ENCODE data around the gene KIF1C.

KIF1C gene

DNA sequence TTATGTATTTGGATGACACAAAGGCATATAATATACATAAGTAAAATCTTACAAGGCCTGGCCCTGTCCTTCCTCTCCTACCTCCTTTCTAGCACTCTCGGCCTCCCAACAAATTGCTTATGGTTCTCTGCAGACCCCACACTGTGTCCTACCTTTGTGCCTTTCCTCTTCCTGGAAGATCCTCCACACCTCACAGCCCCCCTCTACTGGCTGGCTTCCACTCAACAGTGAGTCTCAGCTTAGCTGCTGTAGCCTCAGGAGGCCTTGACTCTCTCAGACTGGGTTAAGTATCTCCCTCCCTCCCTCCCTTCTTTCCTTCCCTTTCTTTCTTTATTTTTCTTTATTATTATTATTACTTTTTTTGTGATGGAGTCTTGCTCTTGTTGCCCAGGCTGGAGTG lies 45.8 kb downstream of the KIF1C start:
- TF ChIP-seq, protein P1, sequence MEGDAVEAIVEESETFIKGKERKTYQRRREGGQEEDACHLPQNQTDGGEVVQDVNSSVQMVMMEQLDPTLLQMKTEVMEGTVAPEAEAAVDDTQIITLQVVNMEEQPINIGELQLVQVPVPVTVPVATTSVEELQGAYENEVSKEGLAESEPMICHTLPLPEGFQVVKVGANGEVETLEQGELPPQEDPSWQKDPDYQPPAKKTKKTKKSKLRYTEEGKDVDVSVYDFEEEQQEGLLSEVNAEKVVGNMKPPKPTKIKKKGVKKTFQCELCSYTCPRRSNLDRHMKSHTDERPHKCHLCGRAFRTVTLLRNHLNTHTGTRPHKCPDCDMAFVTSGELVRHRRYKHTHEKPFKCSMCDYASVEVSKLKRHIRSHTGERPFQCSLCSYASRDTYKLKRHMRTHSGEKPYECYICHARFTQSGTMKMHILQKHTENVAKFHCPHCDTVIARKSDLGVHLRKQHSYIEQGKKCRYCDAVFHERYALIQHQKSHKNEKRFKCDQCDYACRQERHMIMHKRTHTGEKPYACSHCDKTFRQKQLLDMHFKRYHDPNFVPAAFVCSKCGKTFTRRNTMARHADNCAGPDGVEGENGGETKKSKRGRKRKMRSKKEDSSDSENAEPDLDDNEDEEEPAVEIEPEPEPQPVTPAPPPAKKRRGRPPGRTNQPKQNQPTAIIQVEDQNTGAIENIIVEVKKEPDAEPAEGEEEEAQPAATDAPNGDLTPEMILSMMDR (conservative IDR thresholded peaks at IDR 0.05; ENCODE audit: low read depth, low read length), result no peak
- DNase-seq (ENCODE audit: low read depth), result no peak
- H3K4me3 ChIP-seq (ENCODE audit: low read depth, low read length), result no peak overlapping the region

DNA sequence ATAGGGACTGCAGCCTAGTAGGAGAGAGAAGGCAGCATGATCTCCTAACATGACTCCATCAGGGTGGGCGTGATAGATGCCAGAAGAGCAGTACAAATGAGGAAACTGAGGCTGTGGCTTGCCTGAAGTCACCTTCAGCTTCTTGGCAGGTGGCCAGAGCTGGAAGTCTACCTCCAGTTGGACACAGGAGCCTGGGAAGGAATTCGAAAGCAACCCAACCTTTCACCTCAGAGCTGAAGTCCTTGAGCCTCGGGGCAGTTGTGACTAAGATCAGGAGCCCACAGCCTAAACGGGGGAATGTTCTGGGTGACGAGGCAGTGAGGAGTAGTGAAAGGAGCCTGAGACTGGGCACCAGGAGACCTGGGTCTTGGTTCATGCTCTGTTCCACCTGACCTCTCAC lies 46.9 kb downstream of the KIF1C start:
- no peak overlapping the region for H3K4me3 ChIP-seq (ENCODE audit: low read depth, low read length)
- TF ChIP-seq, protein P1 (conservative IDR thresholded peaks at IDR 0.05; ENCODE audit: low read depth, low read length), result no peak
- DNase-seq (ENCODE audit: low read depth), result no peak

DNA sequence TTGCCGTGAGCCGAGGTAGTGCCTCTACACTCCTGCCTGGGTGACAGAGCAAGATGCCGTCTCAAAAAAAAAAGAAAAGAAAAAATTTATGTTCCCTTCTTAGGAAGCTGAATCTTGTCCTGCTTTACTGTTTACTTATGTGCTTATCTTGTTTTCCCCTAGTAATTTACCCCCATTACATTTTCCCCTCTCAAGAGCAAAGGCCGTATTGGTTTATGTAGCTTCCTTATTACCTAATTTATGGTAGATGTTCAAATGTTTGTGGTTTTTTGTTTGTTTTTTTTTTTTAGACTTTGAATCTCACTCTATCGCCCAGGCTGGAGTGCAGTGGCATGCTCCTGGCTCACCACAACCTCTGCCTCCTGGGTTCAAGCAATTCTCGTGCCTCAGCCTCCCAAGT lies 47.7 kb downstream of the KIF1C start:
- TF ChIP-seq, protein P1 (conservative IDR thresholded peaks at IDR 0.05; ENCODE audit: low read depth, low read length), result no peak
- DNase-seq (ENCODE audit: low read depth), result no peak
- no peak overlapping the region for H3K4me3 ChIP-seq (ENCODE audit: low read depth, low read length)

DNA sequence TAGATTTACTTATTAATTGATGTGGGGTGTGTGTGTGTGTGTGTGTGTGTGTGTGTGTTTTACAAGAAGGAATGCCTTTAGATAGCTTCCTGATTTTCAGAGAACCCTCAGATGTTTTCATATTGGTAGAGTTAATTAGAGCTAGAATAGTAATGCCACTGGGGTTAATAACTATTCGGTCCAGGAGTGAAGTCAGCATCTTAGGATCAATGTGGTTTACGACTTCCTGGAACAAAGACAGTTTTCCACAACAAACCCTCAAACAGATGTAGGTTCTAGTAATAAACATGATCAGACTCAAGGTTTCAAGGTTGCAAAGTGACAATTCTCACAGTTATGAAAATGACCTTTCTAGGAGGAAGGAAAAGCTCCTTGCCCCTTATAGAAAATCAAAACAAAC lies 49.7 kb downstream of the KIF1C start:
- no peak overlapping the region for H3K4me3 ChIP-seq (ENCODE audit: low read depth, low read length)
- no peak for DNase-seq (ENCODE audit: low read depth)
- TF ChIP-seq, protein P1 (conservative IDR thresholded peaks at IDR 0.05; ENCODE audit: low read depth, low read length), result no peak

DNA sequence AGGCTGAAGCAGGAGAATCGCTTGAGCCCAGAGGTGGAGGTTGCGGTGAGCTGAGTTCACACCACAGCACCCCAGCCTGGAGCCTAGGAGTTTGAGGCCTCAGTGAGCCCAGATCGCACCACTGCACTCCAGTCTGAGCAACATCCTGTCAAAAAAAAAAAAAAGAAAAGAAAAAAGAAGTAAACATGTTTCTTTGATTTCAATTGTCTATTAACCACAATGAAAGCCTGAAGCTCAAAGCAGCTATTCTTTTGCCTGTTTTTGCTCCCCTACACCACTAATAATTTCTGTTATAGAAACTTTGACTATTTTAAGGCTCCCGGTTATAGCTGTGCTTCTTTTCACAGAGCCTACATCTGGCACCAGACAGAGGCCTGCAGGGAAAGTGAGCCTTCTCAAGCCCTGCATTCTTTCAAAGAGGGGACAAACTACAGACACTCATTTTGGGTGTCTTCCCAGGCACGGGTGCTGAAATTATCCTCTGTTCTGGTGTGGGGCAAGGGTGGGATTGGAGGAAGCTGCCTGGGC lies 51.6 kb downstream of the KIF1C start:
- DNase-seq (ENCODE audit: low read depth), result no peak
- H3K4me3 ChIP-seq (ENCODE audit: low read depth, low read length), result no peak overlapping the region
- TF ChIP-seq, protein P1 (conservative IDR thresholded peaks at IDR 0.05; ENCODE audit: low read depth, low read length), result no peak

DNA sequence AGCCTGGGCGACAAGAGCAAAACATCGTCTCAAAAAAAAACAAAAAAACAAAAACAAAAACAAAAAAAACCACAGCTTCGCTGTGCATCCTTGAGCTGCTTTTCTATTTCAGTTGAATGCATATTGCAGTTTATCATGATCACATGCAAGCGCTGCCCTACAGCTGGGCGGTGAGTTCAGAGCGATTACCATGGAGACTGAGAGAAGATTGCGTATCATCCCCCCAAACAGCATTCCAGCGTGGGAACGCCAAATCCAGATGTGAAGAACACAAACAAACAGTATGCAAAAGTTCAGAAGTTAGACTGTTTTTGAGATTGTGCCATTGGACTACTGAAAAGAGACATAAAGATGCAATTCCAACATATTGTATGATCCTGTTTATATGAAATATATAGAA lies 52.5 kb downstream of the KIF1C start:
- DNase-seq (ENCODE audit: low read depth), result peak; percentile 55
- TF ChIP-seq, protein P1 (conservative IDR thresholded peaks at IDR 0.05; ENCODE audit: low read depth, low read length), result no peak
- no peak overlapping the region for H3K4me3 ChIP-seq (ENCODE audit: low read depth, low read length)

DNA sequence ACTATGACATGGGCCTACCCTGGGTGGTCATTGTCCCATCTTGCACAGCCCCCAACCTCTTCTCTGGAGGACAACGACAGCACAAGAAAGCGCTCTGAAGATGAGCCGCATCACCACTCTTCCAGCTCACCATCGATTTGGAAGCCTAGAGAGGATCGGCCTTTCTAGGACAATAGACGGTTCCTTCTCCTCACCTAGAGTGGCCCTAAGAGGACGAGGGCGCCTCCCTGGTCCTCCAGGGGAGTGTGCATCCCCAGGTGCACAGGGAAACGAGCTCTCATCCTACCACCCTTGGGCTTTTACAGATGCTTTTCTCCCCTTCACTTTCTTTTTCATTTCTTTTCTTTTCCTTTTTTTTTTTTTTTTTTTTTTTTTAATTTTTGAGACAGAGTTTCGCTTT lies 57.8 kb downstream of the KIF1C start:
- no peak for DNase-seq (ENCODE audit: low read depth)
- TF ChIP-seq, protein P1 (conservative IDR thresholded peaks at IDR 0.05; ENCODE audit: low read depth, low read length), result no peak
- no peak overlapping the region for H3K4me3 ChIP-seq (ENCODE audit: low read depth, low read length)

Data from choroid plexus epithelial cell (primary cell).